ENCODE measurements around the gene NDNF. TPM values are rescaled to one million over a fixed set of nuclear protein-coding genes. Genes with fewer than 3 reads are reported as not detected.

NDNF gene
- polyA plus RNA-seq, 3 donors: not detected

DNA sequence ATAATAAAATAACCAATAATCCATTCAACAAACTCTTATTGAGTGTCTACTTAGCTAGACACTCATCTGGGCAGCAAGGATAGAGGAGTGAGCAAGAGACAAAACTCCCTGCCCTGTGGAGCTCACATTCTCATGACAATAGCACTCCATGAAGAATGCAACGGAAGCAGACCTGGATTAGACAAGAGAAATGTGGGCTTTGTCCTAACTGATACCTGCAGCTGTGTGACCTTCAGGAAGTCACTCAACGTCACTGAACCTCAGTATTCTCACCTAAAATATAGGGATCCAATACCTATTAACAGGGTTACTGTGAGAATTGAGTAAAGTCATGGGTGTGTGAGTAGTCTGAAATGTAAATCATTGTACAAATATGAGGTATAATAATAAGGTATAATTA lies 61.2 kb downstream of the NDNF start:
- peaks cover 0 to 2% (median 0%) of the 10 kb centered on the region in 7 donors for H3K9me3 Mint-ChIP-seq
- H3K79me2 ChIP-seq (ENCODE audit: insufficient read depth, low read length): no peaks in the 10 kb centered on the region
- H3K27me3 Mint-ChIP-seq (ENCODE audit: low read depth in 3 of 3): peaks cover 0 to 3% (median 0%) of the 10 kb centered on the region in 3 donors
- no peak for DNase-seq
- H3K9me3 ChIP-seq (replicated peaks in 1 of 2; ENCODE audit: control insufficient read depth in 1 of 2, insufficient read depth in 1 of 2, low read length in 2 of 2): no peaks in the 10 kb centered on the region
- TF ChIP-seq, protein P1, sequence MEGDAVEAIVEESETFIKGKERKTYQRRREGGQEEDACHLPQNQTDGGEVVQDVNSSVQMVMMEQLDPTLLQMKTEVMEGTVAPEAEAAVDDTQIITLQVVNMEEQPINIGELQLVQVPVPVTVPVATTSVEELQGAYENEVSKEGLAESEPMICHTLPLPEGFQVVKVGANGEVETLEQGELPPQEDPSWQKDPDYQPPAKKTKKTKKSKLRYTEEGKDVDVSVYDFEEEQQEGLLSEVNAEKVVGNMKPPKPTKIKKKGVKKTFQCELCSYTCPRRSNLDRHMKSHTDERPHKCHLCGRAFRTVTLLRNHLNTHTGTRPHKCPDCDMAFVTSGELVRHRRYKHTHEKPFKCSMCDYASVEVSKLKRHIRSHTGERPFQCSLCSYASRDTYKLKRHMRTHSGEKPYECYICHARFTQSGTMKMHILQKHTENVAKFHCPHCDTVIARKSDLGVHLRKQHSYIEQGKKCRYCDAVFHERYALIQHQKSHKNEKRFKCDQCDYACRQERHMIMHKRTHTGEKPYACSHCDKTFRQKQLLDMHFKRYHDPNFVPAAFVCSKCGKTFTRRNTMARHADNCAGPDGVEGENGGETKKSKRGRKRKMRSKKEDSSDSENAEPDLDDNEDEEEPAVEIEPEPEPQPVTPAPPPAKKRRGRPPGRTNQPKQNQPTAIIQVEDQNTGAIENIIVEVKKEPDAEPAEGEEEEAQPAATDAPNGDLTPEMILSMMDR (IDR thresholded peaks at IDR 0.05): no peak
- H4K20me1 ChIP-seq (ENCODE audit: insufficient read depth, low read length): no peaks in the 10 kb centered on the region
- no peak overlapping the region for H3K4me3 Mint-ChIP-seq
- H3K9ac ChIP-seq (ENCODE audit: insufficient read depth, low read length, poor library complexity, severe bottlenecking): no peak overlapping the region
- H3K4me3 ChIP-seq (replicated peaks in 1 of 3; ENCODE audit: low read depth in 2 of 3, low read length in 3 of 3): no peak overlapping the region
- intact Hi-C loops (cut with micrococcal nuclease): no loop called here
- no peak overlapping the region for H2AFZ ChIP-seq (ENCODE audit: insufficient read depth, low read depth, low read length, poor library complexity, severe bottlenecking)
- H3K27ac Mint-ChIP-seq: no peak overlapping the region
- H3K27me3 ChIP-seq (ENCODE audit: control insufficient read depth in 2 of 2, insufficient read depth in 2 of 2, low read length in 2 of 2): no peaks in the 10 kb centered on the region
- no peaks in the 10 kb centered on the region for H3K36me3 Mint-ChIP-seq
- no peak overlapping the region for H3K4me2 ChIP-seq (replicated peaks; ENCODE audit: extremely low read depth, low read length, poor library complexity, severe bottlenecking)
- H3K4me1 Mint-ChIP-seq: no peaks in the 10 kb centered on the region
- H3K27ac ChIP-seq (ENCODE audit: low read depth in 1 of 2, low read length in 2 of 2): no peak overlapping the region
- no peaks in the 10 kb centered on the region for H3K4me1 ChIP-seq (ENCODE audit: control insufficient read depth in 1 of 2, insufficient read depth in 2 of 2, low read length in 2 of 2)
- no peaks in the 10 kb centered on the region for H3K36me3 ChIP-seq (replicated peaks in 1 of 2; ENCODE audit: control insufficient read depth in 1 of 2, insufficient read depth in 2 of 2, low read length in 2 of 2)
- WGBS (ENCODE audit: insufficient coverage): no CpG with 5 or more reads among the region's 2 CpGs

DNA sequence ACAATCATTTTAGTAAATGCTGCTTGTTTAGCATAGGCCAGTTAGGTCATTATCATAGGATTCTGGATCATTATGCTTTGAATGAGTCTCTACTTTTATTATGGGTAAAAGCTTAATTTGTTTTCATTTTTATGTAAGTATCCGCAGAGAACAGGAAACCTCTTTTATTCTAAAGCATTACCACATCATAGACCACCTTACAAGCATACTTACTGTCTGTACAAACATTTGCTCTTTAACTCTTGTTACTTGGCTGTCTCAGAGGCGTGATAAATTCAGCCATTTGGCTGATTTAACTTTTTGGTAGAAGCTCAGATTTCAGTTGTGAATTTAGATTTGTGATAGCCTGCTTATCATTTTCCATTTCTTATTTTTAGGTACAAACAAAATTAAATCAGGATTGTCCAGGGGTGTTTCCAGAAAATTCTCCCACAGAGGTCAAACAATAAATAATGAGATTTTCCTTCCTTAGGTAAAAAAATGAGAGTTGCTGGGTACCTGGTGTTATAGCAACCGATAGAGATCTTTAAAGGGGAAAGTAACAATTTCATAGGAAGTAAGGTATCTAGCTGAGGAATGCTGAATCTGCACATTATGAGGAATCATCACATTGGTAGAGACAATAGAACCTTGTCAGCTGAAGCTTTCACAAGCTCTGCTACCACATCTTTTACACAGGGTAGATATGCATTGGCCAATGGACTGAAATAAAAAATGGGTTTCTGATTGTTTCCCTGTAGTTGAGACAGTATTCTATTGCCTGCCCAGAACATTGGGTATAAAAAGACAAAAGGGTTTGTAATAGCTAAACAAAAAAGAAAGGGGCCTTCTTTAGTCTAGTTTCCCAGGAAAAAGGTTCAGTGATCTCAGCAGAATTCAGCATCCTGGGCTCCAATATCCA lies 62.5 kb downstream of the NDNF start:
- TF ChIP-seq, protein P1 (IDR thresholded peaks at IDR 0.05): no peak
- no peak for DNase-seq
- H3K4me1 Mint-ChIP-seq: no peaks in the 10 kb centered on the region

More for the DNA sequence above, 62.5 kb downstream of the NDNF start:
- Histone ChIP-seq H3K4me2 (replicated peaks; ENCODE audit: extremely low read depth, low read length, poor library complexity, severe bottlenecking) (no peak overlapping the region), H3K9ac (ENCODE audit: insufficient read depth, low read length, poor library complexity, severe bottlenecking) (no peak overlapping the region), H3K36me3 (replicated peaks in 1 of 2; ENCODE audit: control insufficient read depth in 1 of 2, insufficient read depth in 2 of 2, low read length in 2 of 2) (no peaks in the 10 kb centered on the region), H2AFZ (ENCODE audit: insufficient read depth, low read depth, low read length, poor library complexity, severe bottlenecking) (no peak overlapping the region), H3K27me3 (ENCODE audit: control insufficient read depth in 2 of 2, insufficient read depth in 2 of 2, low read length in 2 of 2) (no peaks in the 10 kb centered on the region), H3K27ac (ENCODE audit: low read depth in 1 of 2, low read length in 2 of 2) (no peak overlapping the region), H3K4me1 (ENCODE audit: control insufficient read depth in 1 of 2, insufficient read depth in 2 of 2, low read length in 2 of 2) (no peaks in the 10 kb centered on the region), H3K9me3 (replicated peaks in 1 of 2; ENCODE audit: control insufficient read depth in 1 of 2, insufficient read depth in 1 of 2, low read length in 2 of 2) (no peaks in the 10 kb centered on the region), H3K4me3 (replicated peaks in 1 of 3; ENCODE audit: low read depth in 2 of 3, low read length in 3 of 3) (no peak overlapping the region), H3K79me2 (ENCODE audit: insufficient read depth, low read length) (no peaks in the 10 kb centered on the region), H4K20me1 (ENCODE audit: insufficient read depth, low read length) (no peaks in the 10 kb centered on the region)
- WGBS (ENCODE audit: insufficient coverage): no CpG with 5 or more reads among the region's 3 CpGs
- Mint-ChIP-seq H3K9me3 (peaks cover 0 to 2% (median 0%) of the 10 kb centered on the region in 7 donors), H3K27ac (no peak overlapping the region), H3K27me3 (ENCODE audit: low read depth in 3 of 3) (peaks cover 0 to 3% (median 0%) of the 10 kb centered on the region in 3 donors), H3K36me3 (no peaks in the 10 kb centered on the region), H3K4me3 (no peak overlapping the region)
- intact Hi-C loops (cut with micrococcal nuclease): no loop called here
